OCI-LY3 (cell line): ENCODE data around the gene GNS.

Experiments
- H2AFZ ChIP-seq: fragments of 200-600, 300-600 bp; shearing (Covaris generic); 2 replicates; pipeline ENCODE4 v1.6.0; 2014; ENCODE audit warnings: antibody characterized with exemption, low read depth, low read length
- H3K27ac ChIP-seq: fragments of 200-600, 300-600 bp; sonication (generic); 2 replicates; pipeline ENCODE4 v1.5.1; 2014; ENCODE audit warnings: mild to moderate bottlenecking, low read length, moderate library complexity, mixed read lengths
- H3K27me3 ChIP-seq: fragments of 200-600, 300-600 bp; sonication (generic); 2 replicates; pipeline ENCODE4 v1.6.1; 2014; ENCODE audit warnings: low read depth, low read length, mixed read lengths
- H3K36me3 ChIP-seq: fragments of 200-600, 300-600 bp; sonication (generic); replicated peaks from 2 replicates; pipeline ENCODE3; 2014; ENCODE audit warnings: low read depth, low read length, mixed read lengths
- H3K4me1 ChIP-seq: fragments of 300-600, 200-600 bp; sonication (generic); 2 replicates; pipeline ENCODE4 v1.6.1; 2014; ENCODE audit warnings: low read length, mixed read lengths
- H3K4me2 ChIP-seq: fragments of 200-600, 300-600 bp; sonication (generic); 2 replicates; pipeline ENCODE4 v1.6.1; 2014; ENCODE audit warnings: low read length, mixed read lengths
- H3K4me3 ChIP-seq: fragments of 300-600, 200-600 bp; sonication (generic); 2 replicates; pipeline ENCODE4 v1.5.1; 2014; ENCODE audit warnings: antibody characterized with exemption, mild to moderate bottlenecking, low read length, moderate library complexity
- H3K79me2 ChIP-seq: fragments of 300-600, 200-600 bp; shearing (Covaris generic); 2 replicates; pipeline ENCODE4 v1.6.1; 2014; ENCODE audit warnings: mild to moderate bottlenecking, low read length, mixed read lengths
- H3K9ac ChIP-seq: fragments of 300-600, 200-600 bp; shearing (Covaris generic); 2 replicates; pipeline ENCODE4 v1.6.0; 2014; ENCODE audit warnings: mild to moderate bottlenecking, low read length, moderate library complexity
- H3K9me3 ChIP-seq: fragments of 200-600, 300-600 bp; shearing (Covaris generic); 2 replicates; pipeline ENCODE4 v1.6.1; 2014; ENCODE audit warnings: low read length, mixed read lengths; ENCODE audit not compliant: insufficient read depth
- H4K20me1 ChIP-seq: fragments of 200-600, 300-600 bp; sonication (generic); 2 replicates; pipeline ENCODE4 v1.6.1; 2016; ENCODE audit warnings: low read length, mixed read lengths; ENCODE audit not compliant: insufficient read depth
- CTCF ChIP-seq: fragments of 200-600, 300-600 bp; sonication (generic); IDR thresholded peaks from 2 replicates; pipeline ENCODE4 v1.5.1; 2014; ENCODE audit warnings: antibody characterized with exemption, low read length, low read depth
- EZH2phosphoT487 ChIP-seq: fragments of 200-600 bp; shearing (Covaris generic); IDR thresholded peaks from 2 replicates; pipeline ENCODE4 v1.6.1; 2018; ENCODE audit warnings: antibody characterized with exemption, mixed run types, low read depth

GNS gene

GRCh38 chr12:64674367-64674922 is 84.8 kb downstream of the GNS start:
- Histone ChIP-seq H3K9ac (no peak overlapping the region), H3K36me3 (peaks cover 4% of the 10 kb centered on the region), H3K4me1 (peaks cover 27% of the 10 kb centered on the region), H3K4me2 (no peak overlapping the region), H3K9me3 (no peaks in the 10 kb centered on the region), H4K20me1 (peaks cover 95% of the 10 kb centered on the region), H2AFZ (no peak overlapping the region), H3K79me2 (peaks cover 96% of the 10 kb centered on the region), H3K27ac (no peak overlapping the region), H3K4me3 (no peak overlapping the region), H3K27me3 (no peaks in the 10 kb centered on the region)
- TF ChIP-seq CTCF (no peak), EZH2phosphoT487 (no peak)

- Histone ChIP-seq H4K20me1 (peaks cover 95% of the 10 kb centered on the region), H3K9me3 (no peaks in the 10 kb centered on the region), H3K79me2 (peaks cover 96% of the 10 kb centered on the region), H3K36me3 (peaks cover 4% of the 10 kb centered on the region), H3K4me3 (no peak overlapping the region), H3K27me3 (no peaks in the 10 kb centered on the region), H3K9ac (no peak overlapping the region), H3K27ac (no peak overlapping the region), H3K4me2 (no peak overlapping the region), H2AFZ (no peak overlapping the region), H3K4me1 (peaks cover 28% of the 10 kb centered on the region)
- TF ChIP-seq CTCF (no peak), EZH2phosphoT487 (no peak)
These were observed 85.6 kb downstream of the GNS start for GRCh38 chr12:64673490-64674169.

GRCh38 chr12:64672925-64673409 is 86.2 kb downstream of the GNS start:
- H3K9ac ChIP-seq = no peak overlapping the region
- no peak overlapping the region for H2AFZ ChIP-seq
- H3K4me1 ChIP-seq = peaks cover 31% of the 10 kb centered on the region

More at GRCh38 chr12:64672925-64673409, 86.2 kb downstream of the GNS start:
- H3K79me2 ChIP-seq = peaks cover 96% of the 10 kb centered on the region
- no peak overlapping the region for H3K27ac ChIP-seq
- no peaks in the 10 kb centered on the region for H3K27me3 ChIP-seq
- TF ChIP-seq CTCF = no peak
- TF ChIP-seq EZH2phosphoT487 = no peak
- H3K4me2 ChIP-seq = no peak overlapping the region
- peaks cover 4% of the 10 kb centered on the region for H3K36me3 ChIP-seq
- peaks cover 95% of the 10 kb centered on the region for H4K20me1 ChIP-seq
- no peaks in the 10 kb centered on the region for H3K9me3 ChIP-seq
- no peak overlapping the region for H3K4me3 ChIP-seq
